ENCODE results near the gene AKNAD1. TPM values are rescaled to one million over a fixed set of nuclear protein-coding genes. Genes with fewer than 3 reads are reported as not detected.
A peak's percentile ranks its signal among the peaks of the same experiment; 100 is the strongest.
"Not testable (repeated sequence)": the region's sequence is repeated elsewhere in the genome, so short reads cannot be mapped to it uniquely, and the experiment has no call there.

AKNAD1 gene
- total RNA-seq, 4 donors from 2014 or later = not detected

DNA sequence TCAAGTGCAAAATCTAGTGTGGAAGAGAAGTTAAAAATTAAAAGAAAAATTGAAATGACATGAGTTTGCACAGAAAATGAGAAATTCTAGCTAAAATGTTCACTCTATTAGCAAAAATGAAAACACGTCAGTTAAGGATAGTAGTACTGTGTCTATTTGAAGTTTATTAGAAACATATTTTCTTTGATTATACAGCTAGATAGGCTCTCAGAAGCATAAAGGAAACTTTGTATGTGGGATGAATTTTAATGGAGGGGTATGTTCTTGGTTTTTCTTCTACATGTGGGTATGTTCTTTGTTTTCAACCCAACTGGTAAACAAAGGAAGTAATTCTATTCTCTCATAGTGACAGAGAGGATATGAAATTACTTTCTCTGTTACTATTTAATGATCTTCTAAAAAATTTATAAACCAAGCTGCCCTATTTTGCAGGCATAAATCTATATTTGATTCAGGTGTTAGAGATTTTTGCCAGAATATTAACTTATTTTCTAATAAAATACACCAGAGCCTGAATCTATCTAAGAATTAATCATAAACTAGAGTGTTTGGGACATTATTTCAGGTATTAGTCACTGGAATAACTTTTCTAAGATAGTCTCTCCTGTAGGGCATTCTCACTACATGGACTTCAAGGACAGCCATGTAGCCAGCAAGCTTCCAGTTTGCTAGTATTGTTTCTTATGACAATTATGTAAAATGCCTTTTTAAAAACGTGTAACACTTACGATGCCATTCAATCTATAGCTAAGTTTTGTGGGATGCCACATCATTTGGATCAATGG is 35.7 kb upstream of the AKNAD1 start:
- Histone ChIP-seq H3K4me1 (no peaks in the 10 kb centered on the region), H3K27ac (no peak overlapping the region), H3K4me3 (no peak overlapping the region), H3K9me3 (no peaks in the 10 kb centered on the region), H3K27me3 (no peaks in the 10 kb centered on the region), H3K36me3 (no peaks in the 10 kb centered on the region)
- no peak for DNase-seq
- no peak for TF ChIP-seq POLR2A (IDR thresholded peaks at IDR 0.05)
- TF ChIP-seq, protein P1, sequence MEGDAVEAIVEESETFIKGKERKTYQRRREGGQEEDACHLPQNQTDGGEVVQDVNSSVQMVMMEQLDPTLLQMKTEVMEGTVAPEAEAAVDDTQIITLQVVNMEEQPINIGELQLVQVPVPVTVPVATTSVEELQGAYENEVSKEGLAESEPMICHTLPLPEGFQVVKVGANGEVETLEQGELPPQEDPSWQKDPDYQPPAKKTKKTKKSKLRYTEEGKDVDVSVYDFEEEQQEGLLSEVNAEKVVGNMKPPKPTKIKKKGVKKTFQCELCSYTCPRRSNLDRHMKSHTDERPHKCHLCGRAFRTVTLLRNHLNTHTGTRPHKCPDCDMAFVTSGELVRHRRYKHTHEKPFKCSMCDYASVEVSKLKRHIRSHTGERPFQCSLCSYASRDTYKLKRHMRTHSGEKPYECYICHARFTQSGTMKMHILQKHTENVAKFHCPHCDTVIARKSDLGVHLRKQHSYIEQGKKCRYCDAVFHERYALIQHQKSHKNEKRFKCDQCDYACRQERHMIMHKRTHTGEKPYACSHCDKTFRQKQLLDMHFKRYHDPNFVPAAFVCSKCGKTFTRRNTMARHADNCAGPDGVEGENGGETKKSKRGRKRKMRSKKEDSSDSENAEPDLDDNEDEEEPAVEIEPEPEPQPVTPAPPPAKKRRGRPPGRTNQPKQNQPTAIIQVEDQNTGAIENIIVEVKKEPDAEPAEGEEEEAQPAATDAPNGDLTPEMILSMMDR (IDR thresholded peaks at IDR 0.05) = no peak

DNA sequence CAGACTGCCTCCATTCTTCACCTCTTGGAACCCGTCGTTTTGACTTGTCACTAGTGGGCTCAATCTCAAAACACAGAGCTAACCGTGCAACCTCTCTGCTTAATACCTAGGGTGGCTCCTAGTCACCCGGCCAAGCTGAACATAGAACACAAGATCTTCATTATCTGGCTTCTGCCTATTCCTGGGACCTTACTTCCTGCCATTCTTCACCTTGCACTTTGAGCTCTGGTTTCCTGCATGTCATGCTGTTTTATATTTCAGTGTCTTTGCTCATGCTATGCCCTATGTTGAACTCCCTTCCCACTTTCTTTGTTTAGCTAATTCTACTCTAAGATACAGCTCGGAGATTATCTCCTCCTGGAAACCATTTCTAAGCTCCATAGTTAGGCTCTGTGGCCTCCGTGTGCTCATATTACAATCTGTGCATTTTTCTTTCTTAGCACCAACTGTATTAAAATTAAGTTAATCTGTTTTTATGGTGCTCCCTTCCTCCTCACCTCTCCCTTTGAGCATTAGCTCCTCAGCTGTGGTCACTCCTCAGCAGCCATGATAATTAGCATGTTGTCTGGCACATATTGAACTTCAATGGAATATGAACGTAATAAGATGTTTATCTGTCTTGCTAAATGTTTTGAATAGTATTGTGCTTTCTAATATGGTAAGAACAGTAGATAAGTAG is 33.0 kb upstream of the AKNAD1 start:
- H3K4me1 ChIP-seq = no peaks in the 10 kb centered on the region
- H3K9me3 ChIP-seq = no peaks in the 10 kb centered on the region
- peak overlapping the region in 2 of 4 donors; percentile 33 to 67 for H3K27ac ChIP-seq
- no peak for TF ChIP-seq POLR2A (IDR thresholded peaks at IDR 0.05)
- TF ChIP-seq, protein P1 (IDR thresholded peaks at IDR 0.05) = no peak
- no peak for DNase-seq
- peaks cover 0 to 3% (median 0%) of the 10 kb centered on the region in 3 donors for H3K36me3 ChIP-seq
- no peaks in the 10 kb centered on the region for H3K27me3 ChIP-seq
- H3K4me3 ChIP-seq = no peak overlapping the region

DNA sequence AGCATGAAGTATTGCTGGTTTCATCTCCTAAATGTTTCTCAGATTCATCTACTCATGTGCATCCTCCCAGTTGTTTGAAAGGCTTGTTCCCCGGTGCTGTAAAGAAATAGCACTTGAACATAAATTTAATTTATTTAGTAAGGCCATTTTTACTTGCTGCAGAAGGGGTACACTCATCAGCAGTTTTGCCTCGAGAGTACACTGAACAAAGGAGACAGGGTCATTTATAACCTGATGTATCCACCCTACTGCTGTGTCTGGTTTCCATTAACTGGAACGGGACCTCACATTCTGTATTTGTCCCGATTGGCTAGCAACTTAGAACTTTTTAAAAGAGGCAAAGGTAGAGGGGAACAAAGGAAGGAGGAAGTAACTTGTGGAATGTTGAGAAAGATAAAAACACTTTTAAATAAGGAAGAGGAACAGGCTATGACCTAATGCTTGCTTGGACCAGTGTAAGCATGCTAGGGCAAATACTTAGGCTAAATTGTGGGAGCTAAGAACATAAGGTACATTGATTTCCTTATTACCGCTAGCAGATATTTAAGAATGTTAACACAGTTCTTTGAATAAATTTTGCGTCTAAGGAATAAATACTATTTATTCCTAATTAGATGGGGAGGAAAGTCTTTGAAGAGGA is 32.2 kb upstream of the AKNAD1 start:
- not testable (repeated sequence) for H3K9me3 ChIP-seq, H3K27me3 ChIP-seq, H3K4me3 ChIP-seq, H3K4me1 ChIP-seq, H3K36me3 ChIP-seq, DNase-seq
- H3K27ac ChIP-seq = peak overlapping the region in 2 of 4 donors; percentile 33 to 67

DNA sequence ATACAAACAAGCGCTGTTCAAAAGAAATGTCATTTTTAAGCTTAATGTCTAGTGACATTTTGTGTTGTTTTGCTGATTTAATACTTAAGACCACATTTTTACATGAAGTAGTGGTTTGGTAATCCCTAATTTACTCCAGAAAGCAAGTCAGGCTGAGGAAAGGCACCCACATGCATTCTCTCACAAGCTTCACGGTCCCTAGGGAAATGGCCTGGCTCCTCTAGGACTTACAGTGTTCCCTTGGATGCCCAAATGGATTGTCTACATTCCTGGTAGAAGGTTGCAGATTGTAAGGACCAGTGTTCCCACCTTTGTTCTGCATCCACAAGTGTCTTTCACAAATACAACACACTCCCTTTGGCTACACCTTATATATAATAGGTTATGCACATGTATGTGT is 29.4 kb upstream of the AKNAD1 start:
- Histone ChIP-seq H3K27me3 (no peaks in the 10 kb centered on the region), H3K27ac (no peak overlapping the region), H3K4me1 (no peaks in the 10 kb centered on the region), H3K4me3 (no peak overlapping the region), H3K36me3 (peaks cover 0 to 3% (median 0%) of the 10 kb centered on the region in 3 donors), H3K9me3 (no peaks in the 10 kb centered on the region)
- TF ChIP-seq POLR2A (IDR thresholded peaks at IDR 0.05) = no peak
- TF ChIP-seq, protein P1 (IDR thresholded peaks at IDR 0.05) = no peak
- no peak for DNase-seq

DNA sequence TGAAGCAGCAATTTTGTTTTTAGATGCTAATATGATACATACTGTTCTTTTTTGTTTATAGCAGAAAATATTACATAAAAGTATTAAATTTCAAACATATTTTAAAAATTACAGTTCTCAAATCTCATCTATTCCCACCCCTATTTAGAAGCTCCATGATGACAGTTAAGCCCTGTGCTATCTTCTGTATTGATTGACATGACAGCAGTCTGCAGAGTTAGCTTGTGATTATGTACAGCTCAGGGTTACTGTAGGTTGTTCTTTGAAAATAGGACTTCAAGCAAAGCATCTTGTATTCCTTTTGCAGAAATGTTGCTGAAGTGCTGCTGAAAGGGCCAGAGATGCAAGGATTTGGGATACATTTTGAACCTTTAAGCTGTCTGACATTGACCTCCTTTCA is 28.1 kb upstream of the AKNAD1 start:
- H3K36me3 ChIP-seq = peaks cover 0 to 3% (median 0%) of the 10 kb centered on the region in 3 donors
- no peak overlapping the region for H3K4me3 ChIP-seq
- no peaks in the 10 kb centered on the region for H3K9me3 ChIP-seq
- TF ChIP-seq, protein P1 (IDR thresholded peaks at IDR 0.05) = no peak
- no peak for TF ChIP-seq POLR2A (IDR thresholded peaks at IDR 0.05)
- DNase-seq = no peak
- H3K4me1 ChIP-seq = no peaks in the 10 kb centered on the region
- no peak overlapping the region for H3K27ac ChIP-seq
- H3K27me3 ChIP-seq = no peaks in the 10 kb centered on the region

DNA sequence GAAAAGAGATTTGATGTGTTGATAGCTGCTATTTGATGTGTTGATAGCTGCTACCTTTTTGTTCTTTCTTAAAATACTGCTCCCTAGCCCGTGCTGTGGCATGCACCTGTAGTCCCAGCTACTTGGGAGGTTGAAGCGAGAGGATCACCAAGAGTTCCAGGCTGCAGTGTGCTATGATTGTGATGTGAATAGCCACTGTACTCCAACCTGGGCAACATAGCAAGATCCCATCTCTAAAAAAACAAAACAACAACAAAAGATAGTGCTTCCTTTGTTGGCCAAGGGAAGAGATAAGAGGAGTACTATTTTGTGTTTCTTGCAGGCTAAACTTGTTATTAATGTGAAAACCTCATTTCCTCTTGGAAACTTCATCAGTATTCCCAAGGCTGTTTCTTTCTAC is 25.9 kb upstream of the AKNAD1 start:
- TF ChIP-seq, protein P1 (IDR thresholded peaks at IDR 0.05) = no peak
- TF ChIP-seq POLR2A (IDR thresholded peaks at IDR 0.05) = no peak
- H3K27ac ChIP-seq = no peak overlapping the region
- no peaks in the 10 kb centered on the region for H3K27me3 ChIP-seq
- no peaks in the 10 kb centered on the region for H3K9me3 ChIP-seq
- H3K4me1 ChIP-seq = peaks cover 0 to 5% (median 1%) of the 10 kb centered on the region in 4 donors
- no peak overlapping the region for H3K4me3 ChIP-seq
- H3K36me3 ChIP-seq = peaks cover 0 to 3% (median 0%) of the 10 kb centered on the region in 3 donors
- DNase-seq = no peak
